ENCODE measurements around the gene IGFBP5. TPM values are rescaled to one million over a fixed set of nuclear protein-coding genes. Genes with fewer than 3 reads are reported as not detected.

IGFBP5 gene
- total and polyA plus RNA-seq, 7 donors, result 44.9 to 451 (median 216) TPM

DNA sequence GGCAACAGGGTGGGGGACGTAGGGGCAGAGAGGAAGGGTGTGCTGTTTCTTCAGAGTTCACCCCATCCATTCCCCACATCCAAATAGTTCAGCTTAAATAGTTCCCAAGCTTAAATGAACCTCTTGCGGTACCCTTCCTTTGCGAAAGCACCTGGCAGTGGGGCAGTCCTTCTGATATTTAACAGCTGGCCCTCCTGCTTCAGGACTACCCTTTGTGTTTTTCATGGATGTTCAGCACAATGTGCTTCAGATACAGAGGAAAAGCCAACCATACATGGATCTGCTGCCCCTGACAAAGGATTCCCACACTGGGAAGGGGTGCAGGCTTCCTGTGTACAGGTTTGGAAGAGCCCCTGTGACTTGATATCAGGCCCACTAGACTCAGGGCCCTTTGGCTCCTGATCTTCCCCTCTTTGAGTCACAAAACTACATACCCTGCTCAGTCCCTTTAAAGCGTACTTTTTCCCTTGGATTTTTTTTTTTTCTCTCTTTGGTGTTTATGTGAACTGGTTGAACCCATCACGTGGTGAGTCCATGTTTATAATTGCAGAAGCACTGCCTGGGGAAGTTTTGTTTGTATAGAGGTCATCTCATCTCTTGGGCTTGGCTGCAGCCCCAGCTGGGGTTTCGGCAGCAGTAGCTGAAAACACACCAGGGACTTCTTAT, 45.3 kb upstream of the IGFBP5 start:
- intact Hi-C loops (cut with DNase I), result no loop called here
- Histone ChIP-seq H3K4me1 (no peaks in the 10 kb centered on the region), H3K4me3 (no peak overlapping the region), H3K36me3 (ENCODE audit: insufficient read depth in 1 of 2, low read depth in 1 of 2) (no peaks in the 10 kb centered on the region), H3K27ac (no peak overlapping the region), H3K27me3 (ENCODE audit: insufficient read depth in 3 of 3, low read length in 2 of 3) (no peaks in the 10 kb centered on the region), H3K9me3 (no peaks in the 10 kb centered on the region)
- peak in 1 of 4 donors; percentile 32 for ATAC-seq
- no peak for DNase-seq
- 87 to 93% (median 92%) methylated on average over 6 of the region's 6 CpGs for WGBS, 3 donors
- TF ChIP-seq, protein P1, sequence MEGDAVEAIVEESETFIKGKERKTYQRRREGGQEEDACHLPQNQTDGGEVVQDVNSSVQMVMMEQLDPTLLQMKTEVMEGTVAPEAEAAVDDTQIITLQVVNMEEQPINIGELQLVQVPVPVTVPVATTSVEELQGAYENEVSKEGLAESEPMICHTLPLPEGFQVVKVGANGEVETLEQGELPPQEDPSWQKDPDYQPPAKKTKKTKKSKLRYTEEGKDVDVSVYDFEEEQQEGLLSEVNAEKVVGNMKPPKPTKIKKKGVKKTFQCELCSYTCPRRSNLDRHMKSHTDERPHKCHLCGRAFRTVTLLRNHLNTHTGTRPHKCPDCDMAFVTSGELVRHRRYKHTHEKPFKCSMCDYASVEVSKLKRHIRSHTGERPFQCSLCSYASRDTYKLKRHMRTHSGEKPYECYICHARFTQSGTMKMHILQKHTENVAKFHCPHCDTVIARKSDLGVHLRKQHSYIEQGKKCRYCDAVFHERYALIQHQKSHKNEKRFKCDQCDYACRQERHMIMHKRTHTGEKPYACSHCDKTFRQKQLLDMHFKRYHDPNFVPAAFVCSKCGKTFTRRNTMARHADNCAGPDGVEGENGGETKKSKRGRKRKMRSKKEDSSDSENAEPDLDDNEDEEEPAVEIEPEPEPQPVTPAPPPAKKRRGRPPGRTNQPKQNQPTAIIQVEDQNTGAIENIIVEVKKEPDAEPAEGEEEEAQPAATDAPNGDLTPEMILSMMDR (IDR thresholded peaks at IDR 0.05), result no peak

DNA sequence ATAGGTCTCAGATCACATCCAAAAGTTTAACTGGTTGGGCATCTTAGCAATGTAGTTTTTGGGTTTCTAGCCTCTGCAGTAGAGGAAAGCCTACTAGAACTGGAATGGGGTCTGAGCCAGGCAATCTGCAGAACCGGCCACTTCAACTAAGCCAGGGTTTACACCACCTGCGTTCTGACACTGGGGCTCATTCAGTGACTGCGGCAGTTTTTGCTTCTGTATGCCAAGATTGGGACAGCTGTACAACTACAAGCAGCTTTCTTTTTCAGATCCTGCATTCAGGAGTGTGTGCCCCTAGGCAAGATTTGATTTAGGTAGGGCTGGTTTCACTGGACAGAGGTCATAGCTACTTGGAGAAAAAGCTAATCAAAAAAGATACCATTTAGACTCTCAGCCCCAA, 43.7 kb upstream of the IGFBP5 start:
- 24 to 32% (median 31%) methylated on average over 3 of the region's 3 CpGs for WGBS, 3 donors

DNA sequence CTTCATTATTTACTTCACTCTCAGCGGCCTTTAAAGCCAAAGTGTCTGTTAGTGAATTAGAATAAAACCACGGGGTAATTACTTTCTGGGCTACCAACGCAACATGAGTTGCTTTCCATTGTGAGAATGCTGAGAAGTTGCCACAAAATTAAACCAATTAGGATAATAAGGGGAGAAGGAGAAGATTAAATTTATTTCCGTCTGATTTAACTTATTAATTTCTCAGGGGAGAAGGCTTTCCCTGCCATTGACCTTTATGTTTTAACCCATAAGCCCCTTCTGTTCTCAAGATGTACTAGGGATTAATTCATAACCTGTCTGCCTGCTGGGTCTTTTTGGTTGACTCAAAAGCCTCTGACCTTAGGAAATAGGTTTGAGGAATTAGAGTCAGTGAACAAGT, 42.3 kb upstream of the IGFBP5 start:
- intact Hi-C loops (cut with DNase I), result no loop called here
- 93 to 95% (median 94%) methylated on average over 4 of the region's 4 CpGs for WGBS, 3 donors
- H3K27me3 ChIP-seq (ENCODE audit: insufficient read depth in 3 of 3, low read length in 2 of 3), result no peaks in the 10 kb centered on the region
- no peak overlapping the region for H3K4me3 ChIP-seq
- no peaks in the 10 kb centered on the region for H3K4me1 ChIP-seq
- ATAC-seq, result no peak
- TF ChIP-seq, protein P1 (IDR thresholded peaks at IDR 0.05), result no peak
- no peak for DNase-seq
- H3K36me3 ChIP-seq (ENCODE audit: insufficient read depth in 1 of 2, low read depth in 1 of 2), result no peaks in the 10 kb centered on the region
- no peaks in the 10 kb centered on the region for H3K9me3 ChIP-seq
- H3K27ac ChIP-seq, result no peak overlapping the region

More for the DNA sequence above, 43.7 kb upstream of the IGFBP5 start:
- ATAC-seq, result peak in 3 of 4 donors; percentile 51 to 60 (median 51)
- intact Hi-C loops (cut with DNase I), result no loop called here
- TF ChIP-seq, protein P1 (IDR thresholded peaks at IDR 0.05), result no peak
- H3K4me3 ChIP-seq, result no peak overlapping the region
- H3K27ac ChIP-seq, result no peak overlapping the region
- no peaks in the 10 kb centered on the region for H3K36me3 ChIP-seq (ENCODE audit: insufficient read depth in 1 of 2, low read depth in 1 of 2)
- DNase-seq, result no peak
- H3K27me3 ChIP-seq (ENCODE audit: insufficient read depth in 3 of 3, low read length in 2 of 3), result no peaks in the 10 kb centered on the region
- H3K4me1 ChIP-seq, result no peaks in the 10 kb centered on the region
- H3K9me3 ChIP-seq, result no peaks in the 10 kb centered on the region

DNA sequence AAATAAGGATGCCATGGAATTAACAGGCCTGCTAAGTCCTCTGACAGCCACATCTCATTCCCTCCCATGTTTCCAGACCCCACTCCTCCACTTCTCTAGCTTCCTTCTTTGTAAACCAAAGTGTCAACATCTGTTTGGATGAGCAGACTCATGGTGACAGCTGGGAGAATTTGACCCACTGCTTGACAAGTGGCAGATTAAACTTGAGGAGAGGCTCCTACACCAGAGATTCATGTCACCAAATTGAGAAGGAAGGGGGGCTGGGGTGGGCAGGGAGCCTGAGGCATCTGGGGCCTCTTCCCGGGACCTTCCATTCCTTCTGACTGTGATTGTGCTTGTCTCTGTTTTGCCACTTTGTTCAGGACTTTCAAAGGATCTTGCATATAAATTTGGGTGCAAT, 41.0 kb upstream of the IGFBP5 start:
- ATAC-seq, result no peak
- DNase-seq, result no peak
- Histone ChIP-seq H3K36me3 (ENCODE audit: insufficient read depth in 1 of 2, low read depth in 1 of 2) (no peaks in the 10 kb centered on the region), H3K4me1 (no peaks in the 10 kb centered on the region), H3K27ac (no peak overlapping the region), H3K27me3 (ENCODE audit: insufficient read depth in 3 of 3, low read length in 2 of 3) (no peaks in the 10 kb centered on the region), H3K4me3 (no peak overlapping the region), H3K9me3 (no peaks in the 10 kb centered on the region)
- intact Hi-C loops (cut with DNase I), result no loop called here
- 0 to 65% (median 4%) methylated on average over 1 of the region's 1 CpG for whole genome bisulfite sequencing, 3 donors
- TF ChIP-seq, protein P1 (IDR thresholded peaks at IDR 0.05), result no peak

DNA sequence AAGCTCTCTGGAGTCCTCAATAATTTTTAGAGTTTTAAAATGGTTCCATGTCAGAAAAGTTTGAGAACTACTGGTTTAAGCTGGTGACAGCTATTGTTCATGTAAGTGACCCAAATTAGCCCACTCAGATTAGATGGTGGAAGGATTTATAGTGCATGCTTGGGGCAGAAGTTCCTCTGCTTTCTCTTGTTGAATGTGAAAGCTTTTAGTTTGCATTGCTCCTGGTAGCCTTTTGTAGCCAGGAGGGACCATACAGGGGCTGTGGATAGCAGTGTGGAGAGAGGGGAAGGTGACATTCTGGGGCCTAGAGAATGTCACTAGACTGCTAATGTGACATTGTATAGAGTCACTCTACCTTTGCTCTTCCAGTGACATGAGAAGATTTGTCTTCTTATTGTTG, 40.3 kb upstream of the IGFBP5 start:
- Histone ChIP-seq H3K36me3 (ENCODE audit: insufficient read depth in 1 of 2, low read depth in 1 of 2) (no peaks in the 10 kb centered on the region), H3K4me1 (no peaks in the 10 kb centered on the region), H3K27ac (no peak overlapping the region), H3K4me3 (no peak overlapping the region), H3K27me3 (ENCODE audit: insufficient read depth in 3 of 3, low read length in 2 of 3) (no peaks in the 10 kb centered on the region), H3K9me3 (no peaks in the 10 kb centered on the region)
- TF ChIP-seq, protein P1 (IDR thresholded peaks at IDR 0.05), result no peak
- intact Hi-C loops (cut with DNase I), result no loop called here
- no peak for ATAC-seq
- no peak for DNase-seq

Measured in psoas muscle (tissue), 8 donors.